ENCODE results near the gene AP2M1. TPM values are rescaled to one million over a fixed set of nuclear protein-coding genes. Genes with fewer than 3 reads are reported as not detected.
A peak's percentile ranks its signal among the peaks of the same experiment; 100 is the strongest.

AP2M1 gene
- total and polyA plus RNA-seq, 4 experiments from 2014 or later = 206 to 312 (median 231) TPM

GRCh38 chr3:184228376-184229137 is 53.9 kb downstream of the AP2M1 start:
- Mint-ChIP-seq H3K27me3 (peaks cover 43 to 46% of the 10 kb centered on the region in 2 donors), H3K36me3 (no peaks in the 10 kb centered on the region), H3K27ac (peak overlapping the region in 1 of 7 donors; percentile 76), H3K4me3 (peak overlapping the region; percentile 28 to 76 (median 66)), H3K9me3 (peaks cover 0 to 3% (median 0%) of the 10 kb centered on the region in 8 donors), H3K4me1 (peaks cover 5 to 17% (median 7%) of the 10 kb centered on the region in 4 donors)
- POLR2A ChIA-PET (ENCODE audit: partially characterized antibody) = interaction anchor here (0.8 to 1.7 kb wide), 2 partner anchors 11 to 21 kb away, joined by 3 to 8 read pairs; partner anchors contain the start of gene EEF1AKMT4
- no peak overlapping the region for H3K4me3 ChIP-seq (ENCODE audit: low read length in 2 of 2)
- peaks cover 11% of the 10 kb centered on the region for H3K4me1 ChIP-seq (ENCODE audit: insufficient read depth, low read length)
- DNase-seq = no peak
- peaks cover 34% of the 10 kb centered on the region for H3K27me3 ChIP-seq (ENCODE audit: insufficient read depth, low read length)
- no peaks in the 10 kb centered on the region for H3K36me3 ChIP-seq (ENCODE audit: insufficient read depth, low read length)
- CTCF ChIA-PET (ENCODE audit: partially characterized antibody) = interaction anchor here (0.8 to 5.4 kb wide), 16 partner anchors 9 to 222 kb away, joined by 3 to 76 read pairs (median 8); partner anchors contain the start of gene EEF1AKMT4
- H3K9me3 ChIP-seq (ENCODE audit: control insufficient read depth in 1 of 2, low read length in 2 of 2) = no peaks in the 10 kb centered on the region
- no peak overlapping the region for H3K27ac ChIP-seq (ENCODE audit: low read depth, low read length)
- intact Hi-C loops (cut with micrococcal nuclease) = loop anchor here (5.0 kb wide), 1 partner anchor 41 kb away; the partner anchor contains the start of gene ABCF3

- Mint-ChIP-seq H3K36me3 (no peaks in the 10 kb centered on the region), H3K9me3 (peaks cover 0 to 2% (median 0%) of the 10 kb centered on the region in 8 donors), H3K4me1 (peaks cover 5 to 17% (median 7%) of the 10 kb centered on the region in 4 donors), H3K27ac (peak within 1 kb of the TSS in 1 of 7 donors; percentile 76), H3K27me3 (peaks cover 44 to 46% of the 10 kb centered on the region in 2 donors), H3K4me3 (peak within 1 kb of the TSS; percentile 53 to 76 (median 66))
- CTCF ChIA-PET (ENCODE audit: partially characterized antibody) = interaction anchor here (1.0 to 5.4 kb wide), 7 partner anchors 14 to 221 kb away, joined by 3 to 76 read pairs (median 3); partner anchors contain the start of gene EEF1AKMT4
- no peaks in the 10 kb centered on the region for H3K9me3 ChIP-seq (ENCODE audit: control insufficient read depth in 1 of 2, low read length in 2 of 2)
- H3K4me1 ChIP-seq (ENCODE audit: insufficient read depth, low read length) = peaks cover 11% of the 10 kb centered on the region
- intact Hi-C loops (cut with micrococcal nuclease) = loop anchor here (5.0 kb wide), 1 partner anchor 42 kb away; the partner anchor contains the start of gene ABCF3
- POLR2A ChIA-PET (ENCODE audit: partially characterized antibody) = interaction anchor here (1.2 kb wide), 1 partner anchor 20 kb away, joined by 4 read pairs; the partner anchor contains the start of gene EEF1AKMT4
- no peaks in the 10 kb centered on the region for H3K36me3 ChIP-seq (ENCODE audit: insufficient read depth, low read length)
- no peak within 1 kb of the TSS for H3K27ac ChIP-seq (ENCODE audit: low read depth, low read length)
- peak within 1 kb of the TSS; percentile 23 to 51 for H3K4me3 ChIP-seq (ENCODE audit: low read length in 2 of 2)
- DNase-seq = peak; percentile 69 to 77 (median 70)
- peaks cover 40% of the 10 kb centered on the region for H3K27me3 ChIP-seq (ENCODE audit: insufficient read depth, low read length)
Observed at GRCh38 chr3:184229394-184230080, 54.9 kb downstream of the AP2M1 start, which contains the start of gene VWA5B2. TSS of gene VWA5B2 (plus strand) at chr3:184229585. CDS start at chr3:184230529, 944 bp downstream.

- intact Hi-C loops (cut with micrococcal nuclease) = no loop called here
- H3K27me3 Mint-ChIP-seq = peaks cover 43 to 45% of the 10 kb centered on the region in 2 donors
- H3K4me3 ChIP-seq (ENCODE audit: low read length in 2 of 2) = peak overlapping the region in 1 of 2 donors; percentile 51
- H3K27me3 ChIP-seq (ENCODE audit: insufficient read depth, low read length) = peaks cover 40% of the 10 kb centered on the region
- no peaks in the 10 kb centered on the region for H3K36me3 ChIP-seq (ENCODE audit: insufficient read depth, low read length)
- H3K4me3 Mint-ChIP-seq = peak overlapping the region in 1 of 8 donors; percentile 73
- H3K9me3 Mint-ChIP-seq = peaks cover 0 to 2% (median 0%) of the 10 kb centered on the region in 8 donors
- H3K4me1 Mint-ChIP-seq = peaks cover 5 to 17% (median 7%) of the 10 kb centered on the region in 4 donors
- no peaks in the 10 kb centered on the region for H3K36me3 Mint-ChIP-seq
- no peaks in the 10 kb centered on the region for H3K9me3 ChIP-seq (ENCODE audit: control insufficient read depth in 1 of 2, low read length in 2 of 2)
- ChIA-PET POLR2A (ENCODE audit: partially characterized antibody) (interaction anchor here (1.2 kb wide), 1 partner anchor 20 kb away, joined by 4 read pairs; the partner anchor contains the start of gene EEF1AKMT4), CTCF (ENCODE audit: partially characterized antibody) (interaction anchor here (1.0 to 5.4 kb wide), 6 partner anchors 13 to 124 kb away, joined by 3 to 76 read pairs (median 3); partner anchors contain the start of gene EEF1AKMT4)
- no peak overlapping the region for H3K27ac ChIP-seq (ENCODE audit: low read depth, low read length)
- no peak overlapping the region for H3K27ac Mint-ChIP-seq
- no peak for DNase-seq
- peaks cover 11% of the 10 kb centered on the region for H3K4me1 ChIP-seq (ENCODE audit: insufficient read depth, low read length)
Observed at GRCh38 chr3:184230081-184230602, 55.5 kb downstream of the AP2M1 start.

GRCh38 chr3:184230603-184231528 is 56.2 kb downstream of the AP2M1 start:
- Mint-ChIP-seq H3K36me3 (no peaks in the 10 kb centered on the region), H3K4me3 (peak overlapping the region; percentile 64 to 93 (median 81)), H3K9me3 (peaks cover 0 to 2% (median 0%) of the 10 kb centered on the region in 8 donors), H3K27ac (peak overlapping the region in 2 of 7 donors; percentile 64 to 73), H3K27me3 (peaks cover 39 to 40% of the 10 kb centered on the region in 2 donors), H3K4me1 (peaks cover 5 to 17% (median 7%) of the 10 kb centered on the region in 4 donors)
- Histone ChIP-seq H3K36me3 (ENCODE audit: insufficient read depth, low read length) (no peaks in the 10 kb centered on the region), H3K27ac (ENCODE audit: low read depth, low read length) (no peak overlapping the region), H3K4me1 (ENCODE audit: insufficient read depth, low read length) (peaks cover 11% of the 10 kb centered on the region), H3K27me3 (ENCODE audit: insufficient read depth, low read length) (peaks cover 40% of the 10 kb centered on the region), H3K9me3 (ENCODE audit: control insufficient read depth in 1 of 2, low read length in 2 of 2) (no peaks in the 10 kb centered on the region), H3K4me3 (ENCODE audit: low read length in 2 of 2) (peak overlapping the region in 1 of 2 donors; percentile 51)
- CTCF ChIA-PET (ENCODE audit: partially characterized antibody) = interaction anchor here (1.1 to 5.4 kb wide), 3 partner anchors 9 to 58 kb away, joined by 3 to 76 read pairs (median 3); partner anchors contain the start of gene EEF1AKMT4
- intact Hi-C loops (cut with micrococcal nuclease) = no loop called here
- no peak for DNase-seq
- POLR2A ChIA-PET (ENCODE audit: partially characterized antibody) = interaction anchor here (1.2 kb wide), 1 partner anchor 19 kb away, joined by 4 read pairs; the partner anchor contains the start of gene EEF1AKMT4

- peaks cover 11% of the 10 kb centered on the region for H3K4me1 ChIP-seq (ENCODE audit: insufficient read depth, low read length)
- intact Hi-C loops (cut with micrococcal nuclease) = no loop called here
- H3K4me3 ChIP-seq (ENCODE audit: low read length in 2 of 2) = no peak overlapping the region
- no peak overlapping the region for H3K27ac ChIP-seq (ENCODE audit: low read depth, low read length)
- POLR2A ChIA-PET (ENCODE audit: partially characterized antibody) = no interaction called here
- peaks cover 0 to 2% (median 0%) of the 10 kb centered on the region in 8 donors for H3K9me3 Mint-ChIP-seq
- no peaks in the 10 kb centered on the region for H3K36me3 Mint-ChIP-seq
- H3K27ac Mint-ChIP-seq = no peak overlapping the region
- CTCF ChIA-PET (ENCODE audit: partially characterized antibody) = interaction anchor here (1.1 kb wide), 2 partner anchors 10 to 18 kb away, joined by 3 read pairs; partner anchors contain the start of gene EEF1AKMT4
- H3K27me3 ChIP-seq (ENCODE audit: insufficient read depth, low read length) = peaks cover 40% of the 10 kb centered on the region
- DNase-seq = no peak
- H3K4me3 Mint-ChIP-seq = peak overlapping the region; percentile 58 to 93 (median 81)
- peaks cover 34 to 39% of the 10 kb centered on the region in 2 donors for H3K27me3 Mint-ChIP-seq
- H3K36me3 ChIP-seq (ENCODE audit: insufficient read depth, low read length) = no peaks in the 10 kb centered on the region
- H3K9me3 ChIP-seq (ENCODE audit: control insufficient read depth in 1 of 2, low read length in 2 of 2) = no peaks in the 10 kb centered on the region
- peaks cover 5 to 17% (median 7%) of the 10 kb centered on the region in 4 donors for H3K4me1 Mint-ChIP-seq
Observed at GRCh38 chr3:184231671-184232070, 57.0 kb downstream of the AP2M1 start.

Data from CD4-positive, alpha-beta memory T cell (primary cell).